Mammary epithelial cell (primary cell): ENCODE results near the gene ZNF287.

Experiments used
- CTCF ChIP-seq, 2 donors: IDR thresholded peaks in 1 of 2; conservative IDR thresholded peaks in 1 of 2; 2 replicates each; pipeline ENCODE4 v1.5.1; 2011 to 2012; ENCODE audit warnings: inconsistent platforms in 2 of 2, low read length in 2 of 2, mild to moderate bottlenecking in 2 of 2, control low read depth in 1 of 2, low read depth in 1 of 2; ENCODE audit not compliant: insufficient read depth in 1 of 2; ENCODE audit errors: extremely low read depth in 1 of 2
- EZH2 ChIP-seq: IDR thresholded peaks from 2 replicates; pipeline ENCODE4 v1.6.1; 2012; ENCODE audit warnings: low read length, inconsistent platforms, borderline replicate concordance

GRCh38 chr17:16589097-16589969, 20.3 kb upstream of the ZNF287 start:
- TF ChIP-seq CTCF (conservative IDR thresholded peaks at IDR 0.05 in 1 of 2, IDR thresholded peaks at IDR 0.05 in 1 of 2; ENCODE audit: extremely low read depth in 1 of 2, insufficient read depth in 1 of 2, low read depth in 1 of 2, low read length in 2 of 2) (peak; percentile 93 to 97), EZH2 (no peak)
